ENCODE data around the gene NCKAP5L.
"Not testable (repeated sequence)": the region's sequence is repeated elsewhere in the genome, so short reads cannot be mapped to it uniquely, and the experiment has no call there.

The NCKAP5L gene

DNA sequence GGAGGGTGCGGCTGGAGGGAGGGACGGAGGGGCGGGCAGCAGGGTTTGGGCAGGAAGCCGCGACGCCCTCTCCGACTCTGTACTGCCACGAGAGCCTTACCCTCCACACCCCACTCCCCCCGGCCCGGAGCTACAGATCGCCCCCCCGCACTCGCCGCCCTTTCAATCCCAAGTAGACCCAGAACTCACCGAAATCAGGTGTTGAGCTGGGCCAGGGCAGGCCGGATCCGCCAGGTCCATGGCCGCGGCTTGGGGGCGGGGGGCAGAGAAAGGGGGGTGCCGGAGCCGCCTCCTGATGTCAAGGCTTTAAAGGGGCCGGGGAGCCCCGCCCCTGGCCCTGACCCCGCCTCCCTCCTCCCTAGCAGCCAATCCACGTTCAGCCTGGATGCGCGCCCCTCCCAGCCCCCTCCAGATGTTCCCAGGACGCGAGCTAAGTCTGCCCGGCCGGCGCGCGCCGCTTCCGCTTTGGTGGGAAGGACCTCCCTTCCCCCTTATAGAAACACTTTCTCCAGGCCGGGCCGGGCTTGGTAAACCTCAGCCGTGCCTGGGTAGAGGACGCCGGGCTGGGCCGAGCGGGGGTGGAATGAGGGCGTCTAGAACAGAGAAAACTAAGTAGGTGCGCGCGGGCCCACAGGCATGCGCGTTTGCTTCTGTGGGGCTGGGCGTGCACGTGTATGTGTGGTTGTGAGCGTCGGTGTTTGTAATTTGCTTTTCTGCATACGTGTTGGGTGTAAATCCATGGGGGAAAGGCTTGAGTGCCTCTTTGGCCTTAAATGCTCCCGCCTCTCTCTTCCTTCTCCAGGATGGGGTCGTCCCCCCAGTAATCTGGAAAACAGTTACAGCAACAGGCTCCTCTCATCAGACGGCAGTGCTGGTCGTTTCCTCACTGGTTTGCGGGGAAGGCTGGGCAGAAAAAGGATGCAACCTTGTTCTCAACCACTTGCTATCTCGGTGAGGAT is at the start of gene NCKAP5L:
Gene NCKAP5L (minus strand): TSS at position 281 of the 959 bp plus-strand sequence. CDS start 24,369 bp downstream, outside the sequence.
- DNase-seq (ENCODE audit: low read depth in 1 of 2, low spot score in 1 of 2), result peak; percentile 84 to 89

GRCh38 chr12:49877066-49877465 is 48.9 kb upstream of the NCKAP5L start:
- no peak for DNase-seq (ENCODE audit: low read depth in 1 of 2, low spot score in 1 of 2)

DNA sequence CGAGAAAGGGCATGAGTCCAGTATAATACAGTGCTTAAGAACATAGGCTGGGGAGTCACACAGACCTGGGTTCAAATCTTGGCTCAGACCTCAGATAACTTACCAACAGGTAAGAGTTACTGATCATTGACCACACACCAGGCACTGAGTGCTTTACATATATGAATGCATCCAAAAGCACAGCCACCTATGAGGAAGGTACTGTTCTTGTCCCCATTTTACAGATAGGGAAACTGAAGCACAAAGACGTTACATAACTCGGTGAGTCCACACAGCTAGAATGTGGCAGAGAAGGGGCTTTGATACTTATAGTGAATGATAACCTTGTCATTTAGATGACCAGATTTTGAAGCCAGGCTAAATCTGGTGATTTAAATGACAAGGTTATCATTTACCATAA is 47.9 kb upstream of the NCKAP5L start:
- DNase-seq (ENCODE audit: low read depth in 1 of 2, low spot score in 1 of 2), result no peak

- DNase-seq (ENCODE audit: low read depth in 1 of 2, low spot score in 1 of 2), result no peak
Measured at GRCh38 chr12:49875115-49875720, 47.0 kb upstream of the NCKAP5L start.

GRCh38 chr12:49874142-49874897 is 46.1 kb upstream of the NCKAP5L start:
- no peak for DNase-seq (ENCODE audit: low read depth in 1 of 2, low spot score in 1 of 2)

GRCh38 chr12:49873361-49873934 is 45.2 kb upstream of the NCKAP5L start:
- DNase-seq (ENCODE audit: low read depth in 1 of 2, low spot score in 1 of 2), result no peak

DNA sequence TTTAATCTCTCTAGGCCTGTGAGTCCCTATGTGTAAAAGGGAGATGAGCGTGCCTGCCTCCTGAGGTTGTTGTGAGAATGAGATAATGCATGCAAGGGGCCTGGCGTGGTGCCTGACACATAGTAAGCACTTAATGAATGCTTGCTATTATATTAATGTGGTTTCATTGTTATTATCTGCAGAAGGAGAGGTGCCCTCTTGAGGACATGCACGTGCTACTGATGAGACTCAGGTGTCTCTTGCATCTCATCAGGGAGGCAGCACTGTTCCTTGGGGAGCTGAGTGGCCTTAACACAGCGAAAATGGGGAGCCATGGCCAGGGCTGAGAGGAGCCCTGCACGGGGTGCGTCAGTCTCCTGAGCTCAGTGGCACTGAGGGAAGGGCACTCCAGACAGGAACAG is 44.6 kb upstream of the NCKAP5L start:
- DNase-seq (ENCODE audit: low read depth in 1 of 2, low spot score in 1 of 2), result no peak

DNA sequence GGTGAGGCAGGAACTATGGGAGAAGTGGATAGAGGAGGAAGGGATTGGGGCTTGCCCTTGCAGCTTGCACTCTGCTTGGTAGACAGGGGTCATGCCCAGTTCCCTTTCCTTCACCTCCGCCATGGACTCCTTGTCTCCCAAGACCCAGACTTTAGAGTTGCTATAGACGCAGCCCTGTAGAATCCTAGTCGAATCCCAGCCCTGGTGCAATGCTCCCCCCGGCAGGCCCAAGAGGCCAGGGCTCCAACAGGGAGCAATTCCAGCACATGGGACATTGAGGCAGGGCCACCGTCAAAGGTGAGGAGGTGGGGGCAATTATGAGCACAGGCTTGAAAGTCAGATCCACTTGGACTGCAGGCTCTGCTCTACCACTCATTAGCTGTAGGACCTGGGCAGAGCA is 44.2 kb upstream of the NCKAP5L start:
- DNase-seq (ENCODE audit: low read depth in 1 of 2, low spot score in 1 of 2), result no peak

- DNase-seq (ENCODE audit: low read depth in 1 of 2, low spot score in 1 of 2), result not testable (repeated sequence)
Measured at GRCh38 chr12:49871811-49872251, 43.6 kb upstream of the NCKAP5L start.

DNA sequence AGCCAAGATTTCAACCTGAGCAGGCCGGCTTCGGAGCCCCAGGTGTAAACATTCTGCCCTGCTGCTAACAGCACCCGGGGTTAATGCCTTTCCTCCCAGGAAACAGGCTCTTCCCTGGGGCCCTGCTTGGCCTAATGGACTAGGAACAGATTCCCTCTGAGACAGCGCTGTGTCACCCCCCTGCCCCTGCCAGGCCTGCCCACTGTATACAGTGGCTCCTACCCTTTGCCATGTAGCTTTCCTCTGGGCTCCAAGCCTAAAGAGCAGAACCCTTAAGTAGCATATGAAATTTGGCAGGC is 43.0 kb upstream of the NCKAP5L start:
- DNase-seq (ENCODE audit: low read depth in 1 of 2, low spot score in 1 of 2), result no peak

DNA sequence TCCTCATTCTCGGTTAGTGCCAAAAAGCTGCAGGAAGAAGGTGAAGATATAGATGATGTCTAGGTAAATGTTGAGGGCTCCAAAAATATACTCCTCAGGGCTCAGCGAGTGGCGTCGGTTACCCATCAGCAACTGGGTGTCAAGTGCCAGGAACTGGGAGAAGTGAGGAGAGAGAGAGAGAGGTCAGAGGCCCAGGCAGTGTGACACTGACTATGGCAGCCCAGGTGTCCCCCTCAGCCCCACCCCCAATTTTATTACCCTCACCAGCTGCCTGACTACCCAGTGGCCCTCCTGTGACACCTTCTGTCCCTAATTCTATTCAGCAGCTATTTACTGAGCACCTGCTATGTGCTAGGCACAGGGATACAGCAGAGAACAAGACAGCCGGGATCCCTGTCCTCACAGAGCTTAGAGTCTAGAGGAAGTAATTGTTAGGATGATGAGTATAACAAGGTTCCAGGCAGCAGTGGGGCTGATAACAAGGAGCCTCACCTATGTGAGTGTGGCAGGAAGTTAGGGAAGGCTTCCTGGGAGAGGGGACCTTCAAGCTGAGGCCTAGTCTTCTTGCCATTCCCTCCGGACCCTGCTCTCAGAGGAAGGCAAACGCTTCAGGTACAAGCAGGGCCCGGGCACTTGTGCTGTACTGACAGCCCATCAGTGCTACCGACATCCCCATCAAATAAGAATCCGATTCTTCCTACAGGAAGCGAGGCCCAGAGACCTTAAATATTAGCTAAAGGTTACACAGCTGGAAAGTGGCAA is 42.5 kb upstream of the NCKAP5L start:
- no peak for DNase-seq (ENCODE audit: low read depth in 1 of 2, low spot score in 1 of 2)

- DNase-seq (ENCODE audit: low read depth in 1 of 2, low spot score in 1 of 2), result no peak
Measured at GRCh38 chr12:49869816-49870500, 41.7 kb upstream of the NCKAP5L start.

- DNase-seq (ENCODE audit: low read depth in 1 of 2, low spot score in 1 of 2), result no peak
Measured at GRCh38 chr12:49868952-49869815, 41.0 kb upstream of the NCKAP5L start.

DNA sequence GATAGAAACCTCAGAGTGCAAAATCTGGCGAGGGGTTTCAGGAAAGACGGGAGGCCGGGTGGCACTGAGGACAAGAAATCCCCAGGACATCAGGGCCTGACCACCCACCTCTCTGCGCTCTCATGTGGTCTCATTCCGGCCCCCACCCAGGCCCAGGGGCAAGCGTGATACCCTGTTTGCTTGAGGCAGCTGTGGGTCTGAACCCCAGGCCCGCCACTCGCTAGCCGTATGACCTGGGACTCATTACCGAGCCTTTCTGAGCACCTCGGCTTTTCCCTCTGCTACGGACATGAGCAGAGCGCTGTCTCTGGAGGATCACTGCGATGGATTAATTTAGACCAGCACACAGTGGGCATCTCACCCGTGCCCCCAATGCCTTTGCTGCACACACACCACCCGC is 40.2 kb upstream of the NCKAP5L start:
- no peak for DNase-seq (ENCODE audit: low read depth in 1 of 2, low spot score in 1 of 2)

DNA sequence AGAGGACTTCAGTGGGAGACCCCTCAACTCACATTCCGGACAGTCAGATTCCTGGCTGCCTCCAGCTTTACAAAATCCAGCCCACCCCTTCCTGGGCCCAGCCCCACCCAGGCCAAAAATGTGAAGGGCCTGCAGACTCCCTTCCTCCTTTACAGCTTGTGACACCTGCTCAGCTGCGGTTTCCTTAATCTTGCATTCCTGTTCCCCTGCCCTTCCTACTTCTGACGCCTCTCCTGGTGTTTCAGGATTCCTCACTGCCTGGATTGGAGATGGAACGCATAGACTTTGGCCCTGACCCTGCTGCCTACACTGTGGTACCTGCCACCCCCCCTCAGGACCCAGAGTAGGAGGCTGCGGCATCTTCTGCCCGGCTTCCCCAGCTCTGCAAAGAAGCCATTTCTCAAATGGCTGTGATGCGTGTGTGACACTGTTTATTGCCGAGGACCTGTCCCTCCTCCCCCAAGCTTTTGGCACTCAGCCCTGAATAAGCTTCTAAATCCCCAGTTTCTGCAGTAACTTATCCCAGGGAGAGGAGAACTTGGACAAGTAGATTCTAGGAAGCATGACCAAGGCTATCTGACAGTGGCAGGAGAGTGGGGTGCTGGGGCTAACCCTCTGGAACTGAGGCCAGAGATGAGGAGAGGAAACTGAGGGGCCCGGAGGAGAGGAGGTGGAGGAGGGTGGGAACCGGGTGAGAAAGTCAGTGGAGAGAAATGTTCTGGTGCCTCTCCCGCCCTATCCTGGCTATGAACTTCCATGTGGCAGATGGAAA is 39.5 kb upstream of the NCKAP5L start:
- no peak for DNase-seq (ENCODE audit: low read depth in 1 of 2, low spot score in 1 of 2)

DNA sequence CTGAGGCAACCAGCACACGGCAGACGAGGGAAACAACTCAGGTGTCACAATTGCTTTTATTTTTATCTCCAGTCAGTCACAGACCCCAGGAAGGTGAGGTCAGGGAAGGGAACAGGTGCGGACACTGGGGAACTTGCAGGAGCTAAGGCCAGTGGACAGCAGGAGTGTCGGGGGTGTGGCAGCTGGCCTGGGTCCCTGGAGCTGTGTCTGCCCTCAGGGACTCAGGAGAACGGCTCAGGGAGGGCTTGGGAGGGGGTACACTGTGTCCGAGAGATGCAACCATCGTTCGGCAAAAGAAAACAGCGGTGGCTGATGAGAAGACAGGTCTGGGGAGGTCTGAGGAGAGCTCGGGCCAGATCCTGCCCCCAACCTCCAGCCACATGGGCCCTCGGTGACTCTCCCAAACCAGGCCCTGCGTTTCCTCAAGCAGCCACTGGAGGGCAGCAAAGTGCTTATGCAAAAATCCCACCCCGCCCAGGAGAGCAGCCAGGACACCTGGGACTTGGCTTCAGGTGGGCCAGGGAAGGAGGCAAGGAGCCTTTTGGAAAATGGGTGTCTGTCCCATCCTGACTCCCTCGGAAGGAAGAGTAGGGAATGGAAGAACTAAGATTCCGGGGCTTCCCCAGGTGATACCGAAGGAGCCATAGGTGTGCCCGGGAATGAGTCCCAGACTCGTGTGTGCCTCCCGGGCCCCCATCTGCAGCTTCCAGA is 38.8 kb upstream of the NCKAP5L start:
- DNase-seq (ENCODE audit: low read depth in 1 of 2, low spot score in 1 of 2), result peak; percentile 54 to 70

DNA sequence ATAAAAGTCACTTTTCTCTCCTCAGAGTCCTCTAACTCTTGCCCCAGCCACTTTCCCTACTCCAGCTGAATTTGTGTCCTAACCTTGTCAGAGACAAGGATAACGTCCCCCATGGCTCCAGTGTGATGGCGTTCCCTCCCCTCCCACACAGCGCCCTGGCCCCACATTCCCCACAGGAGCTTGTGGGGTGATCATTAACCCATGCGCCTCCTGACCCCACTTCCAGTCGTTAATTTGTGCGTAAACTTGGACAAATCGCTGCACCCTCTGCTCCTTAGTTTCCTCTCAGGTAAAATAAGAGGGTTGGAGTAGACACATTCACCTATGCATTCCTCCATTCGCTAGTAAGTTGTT is 37.5 kb upstream of the NCKAP5L start:
- DNase-seq (ENCODE audit: low read depth in 1 of 2, low spot score in 1 of 2), result no peak

Data from activated CD4-positive, alpha-beta T cell treated with anti-CD3 and anti-CD28 coated beads, Interleukin-2, amount 50 U/mL, for 24 hours (primary cell).